GM10266 (cell line): ENCODE measurements around the gene CNNM1.

Experiments
- DNase-seq: peaks from one replicate; pipeline ENCODE4 v3.0.0; 2012; ENCODE audit errors: extremely low spot score
- CTCF ChIP-seq: IDR thresholded peaks from 2 replicates; pipeline ENCODE4 v1.5.1; 2012; ENCODE audit warnings: mild to moderate bottlenecking, low read depth; ENCODE audit not compliant: control insufficient read depth, insufficient read depth; ENCODE audit errors: missing control alignments

The CNNM1 gene

GRCh38 chr10:99438890-99439289, 109.7 kb downstream of the CNNM1 start:
- no peak for TF ChIP-seq CTCF

GRCh38 chr10:99442394-99442793, 113.2 kb downstream of the CNNM1 start:
- no peak for TF ChIP-seq CTCF
- no peak for DNase-seq

More at GRCh38 chr10:99438890-99439289, 109.7 kb downstream of the CNNM1 start:
- no peak for DNase-seq

GRCh38 chr10:99443500-99443899, 114.3 kb downstream of the CNNM1 start:
- DNase-seq, result no peak
- no peak for TF ChIP-seq CTCF
